GM23338 (cell line): ENCODE results near the gene OAS1. TPM values are rescaled to one million over a fixed set of nuclear protein-coding genes. Genes with fewer than 3 reads are reported as not detected.

Source experiments
- ATAC-seq: fragments of 200-7000 bp; cut with Tn5 transposase; 3 replicates; pipeline ENCODE4 v1.9.1; 2020
- DNase-seq: peaks from one replicate; pipeline ENCODE4 v3.0.0-alpha.2; 2015; ENCODE audit warnings: low spot score
- H2AFZ ChIP-seq: fragments of 200-600 bp; sonication (generic); 2 replicates; pipeline ENCODE4 v1.8.0; 2016; ENCODE audit warnings: antibody characterized with exemption, mild to moderate bottlenecking, moderate library complexity
- H3F3A ChIP-seq: fragments of 200-600 bp; sonication (generic); replicated peaks from 2 replicates; pipeline ENCODE4 v1.8.0; 2017; ENCODE audit warnings: antibody characterized with exemption, mixed run types, low read depth
- H3K27ac ChIP-seq: fragments of 200-600 bp; sonication (generic); 2 replicates; pipeline ENCODE4 v1.6.1; 2016; ENCODE audit warnings: low read depth
- H3K27me3 ChIP-seq: fragments of 200-600 bp; sonication (generic); 2 replicates; pipeline ENCODE4 v1.8.0; 2016; ENCODE audit warnings: mild to moderate bottlenecking, mixed run types, moderate library complexity; ENCODE audit not compliant: insufficient read depth
- H3K36me3 ChIP-seq: fragments of 200-600 bp; sonication (generic); 2 replicates; pipeline ENCODE4 v1.8.0; 2016; ENCODE audit warnings: mild to moderate bottlenecking; ENCODE audit not compliant: insufficient read depth
- H3K4me1 ChIP-seq: fragments of 200-600 bp; sonication (generic); 2 replicates; pipeline ENCODE4 v1.8.0; 2016; ENCODE audit warnings: mild to moderate bottlenecking, moderate library complexity; ENCODE audit not compliant: insufficient read depth
- H3K4me2 ChIP-seq: fragments of 200-600 bp; sonication (generic); 2 replicates; pipeline ENCODE4 v1.7.1; 2017; ENCODE audit warnings: mixed run types
- H3K4me3 ChIP-seq: fragments of 200-600 bp; sonication (generic); 2 replicates; pipeline ENCODE4 v1.6.1; 2016; ENCODE audit warnings: mixed run types
- H3K79me2 ChIP-seq: fragments of 200-600 bp; sonication (generic); replicated peaks from 2 replicates; pipeline ENCODE4 v1.8.0; 2017; ENCODE audit warnings: mild to moderate bottlenecking; ENCODE audit not compliant: insufficient read depth
- H3K9me2 ChIP-seq: fragments of 200-600 bp; sonication (generic); 2 replicates; pipeline ENCODE4 v1.8.0; 2017; ENCODE audit not compliant: insufficient read depth
- H4K20me1 ChIP-seq: fragments of 200-600 bp; sonication (generic); replicated peaks from 2 replicates; pipeline ENCODE4 v1.8.0; 2017; ENCODE audit warnings: mild to moderate bottlenecking; ENCODE audit not compliant: insufficient read depth
- H3K27ac Mint-ChIP-seq: 2 replicates; pipeline ENCODE4 v1.8.0; 2020; ENCODE audit warnings: inconsistent platforms, mild to moderate bottlenecking, moderate library complexity, mixed read lengths
- H3K27me3 Mint-ChIP-seq: 3 replicates; pipeline ENCODE4 v1.8.0; 2022; ENCODE audit warnings: low read depth, mild to moderate bottlenecking, moderate library complexity, mixed read lengths, inconsistent platforms; ENCODE audit not compliant: insufficient read depth, poor library complexity
- H3K36me3 Mint-ChIP-seq: 3 replicates; pipeline ENCODE4 v1.8.0; 2021; ENCODE audit warnings: low read depth, mild to moderate bottlenecking, inconsistent platforms, moderate library complexity, mixed read lengths
- H3K4me1 Mint-ChIP-seq: 3 replicates; pipeline ENCODE4 v1.8.0; 2020; ENCODE audit warnings: mild to moderate bottlenecking, inconsistent platforms, mixed read lengths
- H3K4me3 Mint-ChIP-seq: 3 replicates; pipeline ENCODE4 v1.8.0; 2021; ENCODE audit warnings: moderate library complexity, mild to moderate bottlenecking, inconsistent platforms, mixed read lengths
- H3K9me3 Mint-ChIP-seq: 3 replicates; pipeline ENCODE4 v1.8.0; 2020; ENCODE audit warnings: moderate library complexity, mild to moderate bottlenecking, inconsistent platforms, mixed read lengths
- CREB1 ChIP-seq: fragments of 250-450 bp; sonication (Bioruptor Pico); IDR thresholded peaks from 2 replicates; pipeline ENCODE4 v1.5.0; 2020; ENCODE audit warnings: low read depth, mild to moderate bottlenecking, moderate library complexity
- NANOG ChIP-seq: IDR thresholded peaks from 2 replicates; pipeline ENCODE4 v1.6.1; 2016; ENCODE audit warnings: antibody characterized with exemption, borderline replicate concordance
- ZNF114 ChIP-seq: fragments of 250-450 bp; sonication (Bioruptor Pico); IDR thresholded peaks from 2 replicates; pipeline ENCODE4 v1.5.0; 2020; ENCODE audit warnings: mild to moderate bottlenecking, moderate library complexity
- ZNF331 ChIP-seq: fragments of 250-450 bp; sonication (Bioruptor Pico); IDR thresholded peaks from 2 replicates; pipeline ENCODE4 v1.5.0; 2020; ENCODE audit warnings: low read depth, mild to moderate bottlenecking, moderate library complexity
- polyA plus RNA-seq: library from polyadenylated mRNA; unstranded; fragments of >200 nt; fragmentation: Nextera tagmentation; extraction: Ambion mirVana; gene quantifications from 2 replicates; pipeline ENCODE4 v1.2.1, GENCODE V29; 2016
- total RNA-seq: library from RNA; depleted of rRNA; stranded (reverse); fragments of >200 nt; shearing (Covaris generic); gene quantifications from 2 replicates; pipeline ENCODE4 v1.2.3, GENCODE V29; 2014
- TF ChIP-seq, protein P1 (sequence below): fragments of 250-450 bp; sonication (Bioruptor Pico); IDR thresholded peaks from 2 replicates; pipeline ENCODE4 v1.5.0; 2020; ENCODE audit warnings: mild to moderate bottlenecking, moderate library complexity
- TF ChIP-seq, protein P2 (sequence below): IDR thresholded peaks from 2 replicates; pipeline ENCODE4 v1.6.1; 2016; ENCODE audit warnings: antibody characterized with exemption
- TF ChIP-seq, protein P3 (sequence below): IDR thresholded peaks from one replicate; pipeline ENCODE4 v1.6.1; 2018; ENCODE audit warnings: antibody characterized with exemption; ENCODE audit not compliant: unreplicated experiment

Gene OAS1
- total and polyA plus RNA-seq, 2 experiments from 2014 or later = not detected

DNA sequence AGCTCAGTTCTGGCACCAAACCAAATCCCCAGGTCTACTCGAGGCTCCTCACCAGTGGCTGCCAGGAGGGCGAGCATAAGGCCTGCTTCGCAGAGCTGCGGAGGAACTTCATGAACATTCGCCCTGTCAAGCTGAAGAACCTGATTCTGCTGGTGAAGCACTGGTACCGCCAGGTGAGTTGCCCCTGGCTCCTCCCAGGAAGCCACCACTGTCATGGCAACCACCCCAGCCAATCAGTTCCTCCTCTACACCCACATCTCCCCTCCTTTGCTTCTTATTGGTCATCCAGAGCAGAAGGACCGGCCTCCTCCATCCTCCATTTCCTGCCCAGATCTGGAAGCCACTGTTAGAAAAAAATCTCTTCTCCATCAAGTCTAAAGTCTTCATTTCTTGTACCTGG, 54.3 kb downstream of the OAS1 start (continued):
- TF ChIP-seq, protein P1, sequence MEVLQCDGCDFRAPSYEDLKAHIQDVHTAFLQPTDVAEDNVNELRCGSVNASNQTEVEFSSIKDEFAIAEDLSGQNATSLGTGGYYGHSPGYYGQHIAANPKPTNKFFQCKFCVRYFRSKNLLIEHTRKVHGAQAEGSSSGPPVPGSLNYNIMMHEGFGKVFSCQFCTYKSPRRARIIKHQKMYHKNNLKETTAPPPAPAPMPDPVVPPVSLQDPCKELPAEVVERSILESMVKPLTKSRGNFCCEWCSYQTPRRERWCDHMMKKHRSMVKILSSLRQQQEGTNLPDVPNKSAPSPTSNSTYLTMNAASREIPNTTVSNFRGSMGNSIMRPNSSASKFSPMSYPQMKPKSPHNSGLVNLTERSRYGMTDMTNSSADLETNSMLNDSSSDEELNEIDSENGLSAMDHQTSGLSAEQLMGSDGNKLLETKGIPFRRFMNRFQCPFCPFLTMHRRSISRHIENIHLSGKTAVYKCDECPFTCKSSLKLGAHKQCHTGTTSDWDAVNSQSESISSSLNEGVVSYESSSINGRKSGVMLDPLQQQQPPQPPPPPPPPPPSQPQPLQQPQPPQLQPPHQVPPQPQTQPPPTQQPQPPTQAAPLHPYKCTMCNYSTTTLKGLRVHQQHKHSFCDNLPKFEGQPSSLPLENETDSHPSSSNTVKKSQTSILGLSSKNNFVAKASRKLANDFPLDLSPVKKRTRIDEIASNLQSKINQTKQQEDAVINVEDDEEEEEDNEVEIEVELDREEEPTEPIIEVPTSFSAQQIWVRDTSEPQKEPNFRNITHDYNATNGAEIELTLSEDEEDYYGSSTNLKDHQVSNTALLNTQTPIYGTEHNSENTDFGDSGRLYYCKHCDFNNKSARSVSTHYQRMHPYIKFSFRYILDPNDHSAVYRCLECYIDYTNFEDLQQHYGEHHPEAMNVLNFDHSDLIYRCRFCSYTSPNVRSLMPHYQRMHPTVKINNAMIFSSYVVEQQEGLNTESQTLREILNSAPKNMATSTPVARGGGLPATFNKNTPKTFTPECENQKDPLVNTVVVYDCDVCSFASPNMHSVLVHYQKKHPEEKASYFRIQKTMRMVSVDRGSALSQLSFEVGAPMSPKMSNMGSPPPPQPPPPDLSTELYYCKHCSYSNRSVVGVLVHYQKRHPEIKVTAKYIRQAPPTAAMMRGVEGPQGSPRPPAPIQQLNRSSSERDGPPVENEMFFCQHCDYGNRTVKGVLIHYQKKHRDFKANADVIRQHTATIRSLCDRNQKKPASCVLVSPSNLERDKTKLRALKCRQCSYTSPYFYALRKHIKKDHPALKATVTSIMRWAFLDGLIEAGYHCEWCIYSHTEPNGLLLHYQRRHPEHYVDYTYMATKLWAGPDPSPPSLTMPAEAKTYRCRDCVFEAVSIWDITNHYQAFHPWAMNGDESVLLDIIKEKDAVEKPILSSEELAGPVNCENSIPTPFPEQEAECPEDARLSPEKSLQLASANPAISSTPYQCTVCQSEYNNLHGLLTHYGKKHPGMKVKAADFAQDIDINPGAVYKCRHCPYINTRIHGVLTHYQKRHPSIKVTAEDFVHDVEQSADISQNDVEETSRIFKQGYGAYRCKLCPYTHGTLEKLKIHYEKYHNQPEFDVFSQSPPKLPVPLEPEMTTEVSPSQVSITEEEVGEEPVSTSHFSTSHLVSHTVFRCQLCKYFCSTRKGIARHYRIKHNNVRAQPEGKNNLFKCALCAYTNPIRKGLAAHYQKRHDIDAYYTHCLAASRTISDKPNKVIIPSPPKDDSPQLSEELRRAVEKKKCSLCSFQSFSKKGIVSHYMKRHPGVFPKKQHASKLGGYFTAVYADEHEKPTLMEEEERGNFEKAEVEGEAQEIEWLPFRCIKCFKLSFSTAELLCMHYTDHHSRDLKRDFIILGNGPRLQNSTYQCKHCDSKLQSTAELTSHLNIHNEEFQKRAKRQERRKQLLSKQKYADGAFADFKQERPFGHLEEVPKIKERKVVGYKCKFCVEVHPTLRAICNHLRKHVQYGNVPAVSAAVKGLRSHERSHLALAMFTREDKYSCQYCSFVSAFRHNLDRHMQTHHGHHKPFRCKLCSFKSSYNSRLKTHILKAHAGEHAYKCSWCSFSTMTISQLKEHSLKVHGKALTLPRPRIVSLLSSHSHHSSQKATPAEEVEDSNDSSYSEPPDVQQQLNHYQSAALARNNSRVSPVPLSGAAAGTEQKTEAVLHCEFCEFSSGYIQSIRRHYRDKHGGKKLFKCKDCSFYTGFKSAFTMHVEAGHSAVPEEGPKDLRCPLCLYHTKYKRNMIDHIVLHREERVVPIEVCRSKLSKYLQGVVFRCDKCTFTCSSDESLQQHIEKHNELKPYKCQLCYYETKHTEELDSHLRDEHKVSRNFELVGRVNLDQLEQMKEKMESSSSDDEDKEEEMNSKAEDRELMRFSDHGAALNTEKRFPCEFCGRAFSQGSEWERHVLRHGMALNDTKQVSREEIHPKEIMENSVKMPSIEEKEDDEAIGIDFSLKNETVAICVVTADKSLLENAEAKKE = no peak
- TF ChIP-seq ZNF114 (no peak), ZNF331 (CRISPR knock-in tag) (no peak)

DNA sequence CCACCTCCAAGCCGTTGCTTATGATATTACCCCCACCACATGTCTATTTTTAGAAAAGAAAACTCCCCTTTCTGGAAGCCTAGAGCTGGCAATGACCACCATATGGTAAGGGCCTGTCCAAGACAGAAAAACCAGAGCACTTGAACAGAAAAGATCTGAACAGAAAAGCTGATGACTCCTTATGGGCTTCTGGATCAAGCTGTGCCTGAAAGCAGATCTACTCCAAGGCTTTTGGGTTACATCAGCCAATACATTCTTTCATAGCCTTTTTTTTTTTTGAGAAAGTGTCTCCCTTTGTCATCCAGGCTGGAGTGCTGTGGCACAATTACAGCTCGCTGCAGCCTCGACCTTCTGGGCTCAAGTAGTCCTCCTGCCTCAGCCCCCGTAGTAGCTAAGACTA, 54.8 kb downstream of the OAS1 start:
- peaks cover 16% of the 10 kb centered on the region for H3K36me3 Mint-ChIP-seq
- peaks cover 4% of the 10 kb centered on the region for H3K27me3 Mint-ChIP-seq
- H3K4me1 Mint-ChIP-seq = no peaks in the 10 kb centered on the region
- Histone ChIP-seq H3K27me3 (no peaks in the 10 kb centered on the region), H3K27ac (no peak overlapping the region), H3K79me2 (no peaks in the 10 kb centered on the region), H3F3A (no peaks in the 10 kb centered on the region), H4K20me1 (no peaks in the 10 kb centered on the region), H3K4me1 (no peaks in the 10 kb centered on the region), H3K9me2 (no peaks in the 10 kb centered on the region), H2AFZ (no peak overlapping the region), H3K4me2 (no peak overlapping the region), H3K36me3 (peaks cover 6% of the 10 kb centered on the region; the same call in 1 of the 2 replicates), H3K4me3 (no peak overlapping the region)
- H3K9me3 Mint-ChIP-seq = peaks cover 44% of the 10 kb centered on the region
- no peak overlapping the region for H3K4me3 Mint-ChIP-seq
- DNase-seq (no peak), ATAC-seq (no peak)
- TF ChIP-seq NANOG = no peak
- TF ChIP-seq, protein P2, sequence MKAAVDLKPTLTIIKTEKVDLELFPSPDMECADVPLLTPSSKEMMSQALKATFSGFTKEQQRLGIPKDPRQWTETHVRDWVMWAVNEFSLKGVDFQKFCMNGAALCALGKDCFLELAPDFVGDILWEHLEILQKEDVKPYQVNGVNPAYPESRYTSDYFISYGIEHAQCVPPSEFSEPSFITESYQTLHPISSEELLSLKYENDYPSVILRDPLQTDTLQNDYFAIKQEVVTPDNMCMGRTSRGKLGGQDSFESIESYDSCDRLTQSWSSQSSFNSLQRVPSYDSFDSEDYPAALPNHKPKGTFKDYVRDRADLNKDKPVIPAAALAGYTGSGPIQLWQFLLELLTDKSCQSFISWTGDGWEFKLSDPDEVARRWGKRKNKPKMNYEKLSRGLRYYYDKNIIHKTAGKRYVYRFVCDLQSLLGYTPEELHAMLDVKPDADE = no peak
- no peak for TF ChIP-seq ZNF331 (CRISPR knock-in tag)
- no peak for TF ChIP-seq CREB1
- TF ChIP-seq, protein P3, sequence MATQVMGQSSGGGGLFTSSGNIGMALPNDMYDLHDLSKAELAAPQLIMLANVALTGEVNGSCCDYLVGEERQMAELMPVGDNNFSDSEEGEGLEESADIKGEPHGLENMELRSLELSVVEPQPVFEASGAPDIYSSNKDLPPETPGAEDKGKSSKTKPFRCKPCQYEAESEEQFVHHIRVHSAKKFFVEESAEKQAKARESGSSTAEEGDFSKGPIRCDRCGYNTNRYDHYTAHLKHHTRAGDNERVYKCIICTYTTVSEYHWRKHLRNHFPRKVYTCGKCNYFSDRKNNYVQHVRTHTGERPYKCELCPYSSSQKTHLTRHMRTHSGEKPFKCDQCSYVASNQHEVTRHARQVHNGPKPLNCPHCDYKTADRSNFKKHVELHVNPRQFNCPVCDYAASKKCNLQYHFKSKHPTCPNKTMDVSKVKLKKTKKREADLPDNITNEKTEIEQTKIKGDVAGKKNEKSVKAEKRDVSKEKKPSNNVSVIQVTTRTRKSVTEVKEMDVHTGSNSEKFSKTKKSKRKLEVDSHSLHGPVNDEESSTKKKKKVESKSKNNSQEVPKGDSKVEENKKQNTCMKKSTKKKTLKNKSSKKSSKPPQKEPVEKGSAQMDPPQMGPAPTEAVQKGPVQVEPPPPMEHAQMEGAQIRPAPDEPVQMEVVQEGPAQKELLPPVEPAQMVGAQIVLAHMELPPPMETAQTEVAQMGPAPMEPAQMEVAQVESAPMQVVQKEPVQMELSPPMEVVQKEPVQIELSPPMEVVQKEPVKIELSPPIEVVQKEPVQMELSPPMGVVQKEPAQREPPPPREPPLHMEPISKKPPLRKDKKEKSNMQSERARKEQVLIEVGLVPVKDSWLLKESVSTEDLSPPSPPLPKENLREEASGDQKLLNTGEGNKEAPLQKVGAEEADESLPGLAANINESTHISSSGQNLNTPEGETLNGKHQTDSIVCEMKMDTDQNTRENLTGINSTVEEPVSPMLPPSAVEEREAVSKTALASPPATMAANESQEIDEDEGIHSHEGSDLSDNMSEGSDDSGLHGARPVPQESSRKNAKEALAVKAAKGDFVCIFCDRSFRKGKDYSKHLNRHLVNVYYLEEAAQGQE = no peak
- no peak overlapping the region for H3K27ac Mint-ChIP-seq
